Keratinocyte (primary cell): Measurements from ENCODE around the gene ADGRF3.

ENCODE experiments used
- EZH2 ChIP-seq: IDR thresholded peaks from one replicate; pipeline ENCODE4 v1.6.1; 2012; ENCODE audit warnings: inconsistent platforms, mild to moderate bottlenecking, low read length, moderate library complexity
- TF ChIP-seq, protein P1 (sequence below), 3 experiments: IDR thresholded peaks in 1 of 3; conservative IDR thresholded peaks in 1 of 3; optimal IDR thresholded peaks in 1 of 3; 2 replicates in 2 of 3; 3 replicates in 1 of 3; pipeline versions ENCODE3 to v1.5.1; 2011; ENCODE audit warnings: low read length in 3 of 3, mild to moderate bottlenecking in 3 of 3, moderate library complexity in 2 of 3, control low read depth in 1 of 3, inconsistent platforms in 1 of 3; ENCODE audit not compliant: insufficient read depth in 2 of 3; ENCODE audit errors: extremely low read depth in 1 of 3

DNA sequence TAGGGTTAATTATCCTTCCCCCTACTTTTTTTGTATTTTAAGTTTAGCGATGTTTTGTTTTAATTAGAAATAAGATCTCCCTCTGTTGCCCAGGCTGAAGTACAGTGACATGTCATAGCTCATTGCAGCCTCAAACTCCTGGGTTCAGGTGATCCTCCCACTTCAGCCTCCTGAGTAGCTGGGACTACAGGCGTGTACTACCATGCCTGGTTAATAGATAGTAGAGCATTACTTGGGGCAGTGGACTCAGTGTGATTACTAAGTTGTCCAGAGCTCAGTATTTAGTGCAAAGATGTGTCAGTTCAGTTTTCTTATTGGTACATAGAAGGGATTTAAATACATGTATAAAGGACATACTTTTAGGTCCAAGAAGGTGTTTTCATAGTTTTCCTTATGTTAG is 9.5 kb upstream of the ADGRF3 start:
- TF ChIP-seq, protein P1, sequence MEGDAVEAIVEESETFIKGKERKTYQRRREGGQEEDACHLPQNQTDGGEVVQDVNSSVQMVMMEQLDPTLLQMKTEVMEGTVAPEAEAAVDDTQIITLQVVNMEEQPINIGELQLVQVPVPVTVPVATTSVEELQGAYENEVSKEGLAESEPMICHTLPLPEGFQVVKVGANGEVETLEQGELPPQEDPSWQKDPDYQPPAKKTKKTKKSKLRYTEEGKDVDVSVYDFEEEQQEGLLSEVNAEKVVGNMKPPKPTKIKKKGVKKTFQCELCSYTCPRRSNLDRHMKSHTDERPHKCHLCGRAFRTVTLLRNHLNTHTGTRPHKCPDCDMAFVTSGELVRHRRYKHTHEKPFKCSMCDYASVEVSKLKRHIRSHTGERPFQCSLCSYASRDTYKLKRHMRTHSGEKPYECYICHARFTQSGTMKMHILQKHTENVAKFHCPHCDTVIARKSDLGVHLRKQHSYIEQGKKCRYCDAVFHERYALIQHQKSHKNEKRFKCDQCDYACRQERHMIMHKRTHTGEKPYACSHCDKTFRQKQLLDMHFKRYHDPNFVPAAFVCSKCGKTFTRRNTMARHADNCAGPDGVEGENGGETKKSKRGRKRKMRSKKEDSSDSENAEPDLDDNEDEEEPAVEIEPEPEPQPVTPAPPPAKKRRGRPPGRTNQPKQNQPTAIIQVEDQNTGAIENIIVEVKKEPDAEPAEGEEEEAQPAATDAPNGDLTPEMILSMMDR (optimal IDR thresholded peaks at IDR 0.05 in 1 of 3, IDR thresholded peaks at IDR 0.05 in 1 of 3, conservative IDR thresholded peaks at IDR 0.05 in 1 of 3; ENCODE audit: extremely low read depth in 1 of 3, insufficient read depth in 2 of 3, low read length in 3 of 3) = no peak
- no peak for TF ChIP-seq EZH2
